ENCODE data around the gene NDUFAF7. TPM values are rescaled to one million over a fixed set of nuclear protein-coding genes. Genes with fewer than 3 reads are reported as not detected.

The NDUFAF7 gene
- total and polyA plus RNA-seq, 2 of the 13 experiments (the other 11 are each of a cell fraction or from before 2014, with no cell fraction given) = 27.0 to 40.8 TPM

DNA sequence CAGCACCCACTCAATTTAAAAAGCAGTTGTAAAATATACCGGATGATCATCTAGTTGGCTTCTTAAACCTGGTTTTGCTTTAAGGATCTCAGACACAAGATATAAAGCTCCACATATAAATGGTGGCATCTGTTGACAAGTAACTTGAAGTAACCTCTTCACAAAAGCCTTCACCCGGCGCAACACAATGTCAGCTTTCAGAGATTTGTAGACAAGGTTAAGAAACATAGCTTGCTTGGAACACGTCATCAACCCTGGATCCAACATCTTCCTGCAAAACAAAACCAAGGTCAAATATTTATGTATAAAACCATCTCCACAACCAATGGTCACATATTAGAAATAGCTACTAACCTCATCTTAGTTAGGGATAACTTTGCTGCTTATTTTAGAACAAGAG, 8.3 kb upstream of the NDUFAF7 start:
- H3K9ac ChIP-seq (ENCODE audit: insufficient read depth, low read depth, low read length) = no peak overlapping the region
- no peak for TF ChIP-seq MED8 (CRISPR knock-in tag; IDR thresholded peaks at IDR 0.05; ENCODE audit: insufficient replicate concordance)
- TF ChIP-seq HNF4A (CRISPR knock-in tag; IDR thresholded peaks at IDR 0.05) = no peak
- TF ChIP-seq ZFP36 (IDR thresholded peaks at IDR 0.05; ENCODE audit: borderline replicate concordance, low read depth, low read length, partially characterized antibody) = no peak
- no peak for TF ChIP-seq STAG1 (CRISPR knock-in tag; IDR thresholded peaks at IDR 0.05)
- no peak for TF ChIP-seq NFYC (CRISPR knock-in tag; IDR thresholded peaks at IDR 0.05)
- TF ChIP-seq ARNT (IDR thresholded peaks at IDR 0.05) = no peak
- no peak for TF ChIP-seq ZFY (CRISPR knock-in tag; IDR thresholded peaks at IDR 0.05)
- no peak for TF ChIP-seq HCFC1 (IDR thresholded peaks at IDR 0.05; ENCODE audit: low read depth, low read length)
- no peak for TF ChIP-seq NFATC3 (CRISPR knock-in tag; IDR thresholded peaks at IDR 0.05)
- TF ChIP-seq, protein P1, sequence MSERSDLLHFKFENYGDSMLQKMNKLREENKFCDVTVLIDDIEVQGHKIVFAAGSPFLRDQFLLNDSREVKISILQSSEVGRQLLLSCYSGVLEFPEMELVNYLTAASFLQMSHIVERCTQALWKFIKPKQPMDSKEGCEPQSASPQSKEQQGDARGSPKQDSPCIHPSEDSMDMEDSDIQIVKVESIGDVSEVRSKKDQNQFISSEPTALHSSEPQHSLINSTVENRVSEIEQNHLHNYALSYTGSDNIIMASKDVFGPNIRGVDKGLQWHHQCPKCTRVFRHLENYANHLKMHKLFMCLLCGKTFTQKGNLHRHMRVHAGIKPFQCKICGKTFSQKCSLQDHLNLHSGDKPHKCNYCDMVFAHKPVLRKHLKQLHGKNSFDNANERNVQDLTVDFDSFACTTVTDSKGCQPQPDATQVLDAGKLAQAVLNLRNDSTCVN (CRISPR knock-in tag; IDR thresholded peaks at IDR 0.05; ENCODE audit: borderline replicate concordance) = no peak
- TF ChIP-seq ZNF552 (CRISPR knock-in tag; IDR thresholded peaks at IDR 0.05; ENCODE audit: borderline replicate concordance) = no peak
- TF ChIP-seq, protein P2, sequence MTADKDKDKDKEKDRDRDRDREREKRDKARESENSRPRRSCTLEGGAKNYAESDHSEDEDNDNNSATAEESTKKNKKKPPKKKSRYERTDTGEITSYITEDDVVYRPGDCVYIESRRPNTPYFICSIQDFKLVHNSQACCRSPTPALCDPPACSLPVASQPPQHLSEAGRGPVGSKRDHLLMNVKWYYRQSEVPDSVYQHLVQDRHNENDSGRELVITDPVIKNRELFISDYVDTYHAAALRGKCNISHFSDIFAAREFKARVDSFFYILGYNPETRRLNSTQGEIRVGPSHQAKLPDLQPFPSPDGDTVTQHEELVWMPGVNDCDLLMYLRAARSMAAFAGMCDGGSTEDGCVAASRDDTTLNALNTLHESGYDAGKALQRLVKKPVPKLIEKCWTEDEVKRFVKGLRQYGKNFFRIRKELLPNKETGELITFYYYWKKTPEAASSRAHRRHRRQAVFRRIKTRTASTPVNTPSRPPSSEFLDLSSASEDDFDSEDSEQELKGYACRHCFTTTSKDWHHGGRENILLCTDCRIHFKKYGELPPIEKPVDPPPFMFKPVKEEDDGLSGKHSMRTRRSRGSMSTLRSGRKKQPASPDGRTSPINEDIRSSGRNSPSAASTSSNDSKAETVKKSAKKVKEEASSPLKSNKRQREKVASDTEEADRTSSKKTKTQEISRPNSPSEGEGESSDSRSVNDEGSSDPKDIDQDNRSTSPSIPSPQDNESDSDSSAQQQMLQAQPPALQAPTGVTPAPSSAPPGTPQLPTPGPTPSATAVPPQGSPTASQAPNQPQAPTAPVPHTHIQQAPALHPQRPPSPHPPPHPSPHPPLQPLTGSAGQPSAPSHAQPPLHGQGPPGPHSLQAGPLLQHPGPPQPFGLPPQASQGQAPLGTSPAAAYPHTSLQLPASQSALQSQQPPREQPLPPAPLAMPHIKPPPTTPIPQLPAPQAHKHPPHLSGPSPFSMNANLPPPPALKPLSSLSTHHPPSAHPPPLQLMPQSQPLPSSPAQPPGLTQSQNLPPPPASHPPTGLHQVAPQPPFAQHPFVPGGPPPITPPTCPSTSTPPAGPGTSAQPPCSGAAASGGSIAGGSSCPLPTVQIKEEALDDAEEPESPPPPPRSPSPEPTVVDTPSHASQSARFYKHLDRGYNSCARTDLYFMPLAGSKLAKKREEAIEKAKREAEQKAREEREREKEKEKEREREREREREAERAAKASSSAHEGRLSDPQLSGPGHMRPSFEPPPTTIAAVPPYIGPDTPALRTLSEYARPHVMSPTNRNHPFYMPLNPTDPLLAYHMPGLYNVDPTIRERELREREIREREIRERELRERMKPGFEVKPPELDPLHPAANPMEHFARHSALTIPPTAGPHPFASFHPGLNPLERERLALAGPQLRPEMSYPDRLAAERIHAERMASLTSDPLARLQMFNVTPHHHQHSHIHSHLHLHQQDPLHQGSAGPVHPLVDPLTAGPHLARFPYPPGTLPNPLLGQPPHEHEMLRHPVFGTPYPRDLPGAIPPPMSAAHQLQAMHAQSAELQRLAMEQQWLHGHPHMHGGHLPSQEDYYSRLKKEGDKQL (CRISPR knock-in tag; IDR thresholded peaks at IDR 0.05; ENCODE audit: low read depth) = no peak
- TF ChIP-seq RELA (CRISPR knock-in tag; IDR thresholded peaks at IDR 0.05) = no peak
- TF ChIP-seq ZSCAN30 (CRISPR knock-in tag; IDR thresholded peaks at IDR 0.05) = no peak
- TF ChIP-seq HNRNPH1 (optimal IDR thresholded peaks at IDR 0.05; ENCODE audit: low read depth, low read length) = no peak
- TF ChIP-seq SSRP1 (CRISPR knock-in tag; IDR thresholded peaks at IDR 0.05) = no peak
- TF ChIP-seq ZNF687 (CRISPR knock-in tag; IDR thresholded peaks at IDR 0.05) = no peak
- peaks cover 6% of the 10 kb centered on the region for H4K20me1 ChIP-seq (ENCODE audit: insufficient read depth, low read length)
- H3K27me3 ChIP-seq (ENCODE audit: control insufficient read depth in 1 of 2, insufficient read depth in 2 of 2, low read length in 2 of 2) = no peaks in the 10 kb centered on the region
- H3K9me3 ChIP-seq (ENCODE audit: low read length) = no peaks in the 10 kb centered on the region
- H2AFZ ChIP-seq (ENCODE audit: low read length) = no peak overlapping the region
- DNase-seq (ENCODE audit: low spot score) (no peak), ATAC-seq (no peak), FAIRE-seq (no peak)
- H3K4me3 ChIP-seq (replicated peaks in 1 of 3; ENCODE audit: insufficient read depth in 1 of 3, low read depth in 2 of 3, low read length in 3 of 3) = no peak overlapping the region
- no peak overlapping the region for H3K27ac ChIP-seq (ENCODE audit: extremely low read length, insufficient read depth, low read length)
- H3K4me1 ChIP-seq (ENCODE audit: insufficient read depth, low read length) = peaks cover 38% of the 10 kb centered on the region
- BruUV-seq (replicated peaks) = no TSS peak
- CTCF ChIA-PET (ENCODE audit: low intra/inter-chr PET ratio, low total read pairs) = no interaction called here
- H3K4me2 ChIP-seq (ENCODE audit: low read depth, low read length) = no peak overlapping the region
- in situ Hi-C loops (cut with HindIII; ENCODE audit: extremely low pct_ligation_motif_present, low pct_unique_long_range_greater_than_20kb) (no loop called here), intact Hi-C loops (cut with micrococcal nuclease; ENCODE audit: unreplicated experiment) (no loop called here)
- peaks cover 21 to 63% of the 10 kb centered on the region in 2 experiments for H3K36me3 ChIP-seq (replicated peaks in 1 of 2; ENCODE audit: control insufficient read depth in 1 of 2, insufficient read depth in 2 of 2, low read length in 2 of 2)
- WGBS (ENCODE audit: low lambda C conversion rate) = over 99% methylated on average over 4 of the region's 4 CpGs
- H3K79me2 ChIP-seq (ENCODE audit: insufficient read depth, low read length) = peaks cover 38% of the 10 kb centered on the region
- POLR2A ChIA-PET = interaction anchor here (1.6 kb wide), 1 partner anchor 9 kb away, joined by 6 read pairs; the partner anchor contains the start of genes CEBPZ and NDUFAF7
